ENCODE data around the gene SUCLG1. TPM values are rescaled to one million over a fixed set of nuclear protein-coding genes. Genes with fewer than 3 reads are reported as not detected.

Gene SUCLG1
- polyA plus RNA-seq, 3 donors = 174 to 198 (median 179) TPM

Other genes starting within 250 kb of the SUCLG1 start
- gene DNAH6, start 57.2 kb upstream of the SUCLG1 start, polyA plus RNA-seq (ENCODE audit: insufficient read length in 3 of 3) = 1 to 10 TPM in 2 of 3 donors, under 1 TPM in 1; 0.82 to 3.7 (median 2.0) TPM